Esophagus squamous epithelium (tissue), 5 donors: ENCODE measurements around the gene FHIP1A. TPM values are rescaled to one million over a fixed set of nuclear protein-coding genes. Genes with fewer than 3 reads are reported as not detected.

Source experiments
- DNase-seq: peaks from one replicate; lab custom pipeline; 2025; lab: John Stamatoyannopoulos, UW
- H3K27ac ChIP-seq, 4 donors: fragments of 200-600 bp; sonication (generic); one replicate each; pipeline ENCODE4 v1.5.1; 2016 to 2019; ENCODE audit warnings: mild to moderate bottlenecking in 1 of 4
- H3K27me3 ChIP-seq, 4 donors: fragments of 200-600 bp; sonication (generic); 1 replicate in 3 of 4; 2 replicates in 1 of 4; pipeline versions ENCODE4 v1.5.1 to v1.6.0; 2017 to 2021; ENCODE audit warnings: antibody characterized with exemption in 1 of 4
- H3K36me3 ChIP-seq, 3 donors: fragments of 200-600 bp; sonication (generic); one replicate each; pipeline ENCODE4 v1.5.1; 2016 to 2019
- H3K4me1 ChIP-seq, 3 donors: fragments of 200-600 bp; sonication (generic); one replicate each; pipeline ENCODE4 v1.5.1; 2017 to 2019
- H3K4me3 ChIP-seq, 4 donors: fragments of 200-600 bp; sonication (generic); 1 replicate in 3 of 4; 2 replicates in 1 of 4; pipeline ENCODE4 v1.5.1; 2016 to 2019; ENCODE audit warnings: mild to moderate bottlenecking in 2 of 4, moderate library complexity in 1 of 4
- H3K9me3 ChIP-seq, 3 donors: fragments of 200-600 bp; sonication (generic); one replicate each; pipeline ENCODE4 v1.5.1; 2016 to 2019
- CTCF ChIP-seq, 6 experiments: fragments of 450-650 bp in 4 of 6; fragments of 200-600 bp in 2 of 6; sonication (generic) in 2 of 6; IDR thresholded peaks; one replicate each; pipeline ENCODE4 v1.5.1; 2016 to 2019; ENCODE audit warnings: antibody characterized with exemption in 6 of 6, mild to moderate bottlenecking in 4 of 6, moderate library complexity in 4 of 6
- POLR2A ChIP-seq, 4 donors: fragments of 450-650 bp; IDR thresholded peaks; one replicate each; pipeline ENCODE4 v1.6.1; 2017; ENCODE audit warnings: antibody characterized with exemption in 4 of 4, mild to moderate bottlenecking in 4 of 4, moderate library complexity in 3 of 4
- WGBS, 2 donors: methylation state at CpG; one replicate each; pipeline ENCODE4 v1.1.5; 2018; 5-methylcytosine and 5-hydroxymethylcytosine counted together
- intact Hi-C: fragments of 100-400 bp; cut with DNase I; formaldehyde crosslinking; loops from one replicate; pipeline ENCODE4 v1.15.0; 2022
- total RNA-seq, 4 donors: library from RNA; depleted of rRNA; stranded (reverse); fragments of >200 nt; gene quantifications; one replicate each; pipeline ENCODE4 v1.1.0, GENCODE V29; 2016
- donor health status: DM: yes; HTN: yes; CAD: no.

The FHIP1A gene
- total RNA-seq, 4 donors from 2014 or later: 23.4 to 66.2 (median 34.5) TPM

GRCh38 chr4:151420250-151420807 lies 11.4 kb downstream of the FHIP1A start:
- peak overlapping the region in 1 of 4 donors; percentile 33 for H3K27ac ChIP-seq
- H3K4me3 ChIP-seq: no peak overlapping the region
- H3K9me3 ChIP-seq: no peaks in the 10 kb centered on the region
- intact Hi-C loops: no loop called here
- H3K4me1 ChIP-seq: peaks cover 0 to 54% (median 0%) of the 10 kb centered on the region in 3 donors
- no peaks in the 10 kb centered on the region for H3K27me3 ChIP-seq
- no peak for TF ChIP-seq POLR2A (IDR thresholded peaks at IDR 0.05)
- no peaks in the 10 kb centered on the region for H3K36me3 ChIP-seq
- DNase-seq: no peak

GRCh38 chr4:151422854-151423253 lies 13.9 kb downstream of the FHIP1A start:
- no peak overlapping the region for H3K27ac ChIP-seq
- no peaks in the 10 kb centered on the region for H3K9me3 ChIP-seq
- no peak for DNase-seq
- no peaks in the 10 kb centered on the region for H3K27me3 ChIP-seq
- no peaks in the 10 kb centered on the region for H3K36me3 ChIP-seq
- H3K4me1 ChIP-seq: peaks cover 0 to 45% (median 0%) of the 10 kb centered on the region in 3 donors
- WGBS, 2 donors: 38 to 54% methylated on average over 3 of the region's 3 CpGs
- H3K4me3 ChIP-seq: no peak overlapping the region
- no peak for TF ChIP-seq CTCF (IDR thresholded peaks at IDR 0.05)
- no peak for TF ChIP-seq POLR2A (IDR thresholded peaks at IDR 0.05)
- intact Hi-C loops: no loop called here

- H3K9me3 ChIP-seq: no peaks in the 10 kb centered on the region
- no peak overlapping the region for H3K27ac ChIP-seq
- H3K4me3 ChIP-seq: no peak overlapping the region
- no peak for DNase-seq
- H3K27me3 ChIP-seq: no peaks in the 10 kb centered on the region
- no peak for TF ChIP-seq CTCF (IDR thresholded peaks at IDR 0.05)
- TF ChIP-seq POLR2A (IDR thresholded peaks at IDR 0.05): no peak
- no peaks in the 10 kb centered on the region for H3K36me3 ChIP-seq
- intact Hi-C loops: no loop called here
- 58 to 67% methylated on average over 1 of the region's 1 CpG for WGBS, 2 donors
- H3K4me1 ChIP-seq: peaks cover 0 to 45% (median 3%) of the 10 kb centered on the region in 3 donors
These were observed 17.5 kb downstream of the FHIP1A start for GRCh38 chr4:151426513-151426912.

GRCh38 chr4:151427266-151427665 lies 18.3 kb downstream of the FHIP1A start:
- H3K36me3 ChIP-seq: no peaks in the 10 kb centered on the region
- intact Hi-C loops: no loop called here
- 80 to 93% methylated on average over 1 of the region's 1 CpG for WGBS, 2 donors
- peaks cover 0 to 53% (median 7%) of the 10 kb centered on the region in 3 donors for H3K4me1 ChIP-seq
- no peak overlapping the region for H3K4me3 ChIP-seq
- no peaks in the 10 kb centered on the region for H3K9me3 ChIP-seq
- H3K27me3 ChIP-seq: no peaks in the 10 kb centered on the region
- DNase-seq: no peak
- TF ChIP-seq CTCF (IDR thresholded peaks at IDR 0.05): no peak
- no peak for TF ChIP-seq POLR2A (IDR thresholded peaks at IDR 0.05)
- no peak overlapping the region for H3K27ac ChIP-seq

- no peak for TF ChIP-seq POLR2A (IDR thresholded peaks at IDR 0.05)
- no peaks in the 10 kb centered on the region for H3K27me3 ChIP-seq
- DNase-seq: no peak
- peaks cover 0 to 57% (median 8%) of the 10 kb centered on the region in 3 donors for H3K4me1 ChIP-seq
- intact Hi-C loops: no loop called here
- no peaks in the 10 kb centered on the region for H3K36me3 ChIP-seq
- H3K4me3 ChIP-seq: no peak overlapping the region
- no peaks in the 10 kb centered on the region for H3K9me3 ChIP-seq
- 70 to 76% methylated on average over 3 of the region's 3 CpGs for WGBS, 2 donors
- H3K27ac ChIP-seq: no peak overlapping the region
These were observed 19.4 kb downstream of the FHIP1A start for GRCh38 chr4:151428346-151428745.

GRCh38 chr4:151429957-151430570 lies 21.1 kb downstream of the FHIP1A start:
- no peak for DNase-seq
- no peak for TF ChIP-seq POLR2A (IDR thresholded peaks at IDR 0.05)
- no peak for TF ChIP-seq CTCF (IDR thresholded peaks at IDR 0.05)
- 10 to 25% methylated on average over 1 of the region's 1 CpG for whole genome bisulfite sequencing, 2 donors
- Histone ChIP-seq H3K27me3 (no peaks in the 10 kb centered on the region), H3K9me3 (no peaks in the 10 kb centered on the region), H3K4me1 (peaks cover 0 to 68% (median 8%) of the 10 kb centered on the region in 3 donors), H3K36me3 (no peaks in the 10 kb centered on the region), H3K27ac (peak overlapping the region in 2 of 4 donors; percentile 47 to 57), H3K4me3 (no peak overlapping the region)
- intact Hi-C loops: no loop called here
